Kidney epithelial cell (primary cell): Measurements from ENCODE around the gene UBE2E1. TPM values are rescaled to one million over a fixed set of nuclear protein-coding genes. Genes with fewer than 3 reads are reported as not detected.

Experiments used
- DNase-seq: peaks from one replicate; pipeline ENCODE4 v3.0.0-alpha.2; 2010; ENCODE audit warnings: low read depth
- H3K27me3 ChIP-seq: 2 replicates; pipeline ENCODE4 v1.6.0; 2011; ENCODE audit warnings: low read length; ENCODE audit not compliant: control insufficient read depth, insufficient read depth
- H3K36me3 ChIP-seq: 2 replicates; pipeline ENCODE4 v1.5.1; 2011; ENCODE audit warnings: low read length; ENCODE audit not compliant: control insufficient read depth, insufficient read depth
- H3K4me3 ChIP-seq: 2 replicates; pipeline ENCODE4 v1.5.1; 2011; ENCODE audit warnings: low read depth, mild to moderate bottlenecking, control low read depth, low read length
- CTCF ChIP-seq: IDR thresholded peaks from 2 replicates; pipeline ENCODE4 v1.5.1; 2011; ENCODE audit warnings: mild to moderate bottlenecking, moderate library complexity, low read length, control low read depth, inconsistent platforms; ENCODE audit not compliant: insufficient read depth, poor library complexity, severe bottlenecking
- total RNA-seq: library from RNA; depleted of rRNA; stranded (reverse); fragments of >200 nt; gene quantifications from 2 replicates; pipeline ENCODE4 v1.2.3, GENCODE V29; 2015

The UBE2E1 gene
- total RNA-seq, 1 donor from 2014 or later, result 68.4 TPM

DNA sequence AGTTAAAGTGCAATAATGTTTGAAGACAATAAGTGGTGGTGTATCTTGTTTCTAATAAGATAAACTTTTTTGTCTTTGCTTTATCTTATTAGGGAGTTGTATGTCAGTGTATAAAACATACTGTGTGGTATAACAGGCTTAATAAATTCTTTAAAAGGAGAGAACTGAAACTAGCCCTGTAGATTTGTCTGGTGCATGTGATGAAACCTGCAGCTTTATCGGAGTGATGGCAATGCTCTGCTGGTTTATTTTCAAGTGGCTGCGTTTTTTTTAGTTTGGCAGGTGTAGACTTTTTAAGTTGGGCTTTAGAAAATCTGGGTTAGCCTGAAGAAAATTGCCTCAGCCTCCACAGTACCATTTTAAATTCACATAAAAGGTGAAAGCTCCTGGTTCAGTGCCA, 113.9 kb downstream of the UBE2E1 start:
- no peaks in the 10 kb centered on the region for H3K36me3 ChIP-seq
- TF ChIP-seq CTCF, result no peak
- H3K4me3 ChIP-seq, result no peak overlapping the region
- DNase-seq, result no peak
- H3K27me3 ChIP-seq, result no peaks in the 10 kb centered on the region

- Histone ChIP-seq H3K4me3 (no peak overlapping the region), H3K27me3 (no peaks in the 10 kb centered on the region), H3K36me3 (no peaks in the 10 kb centered on the region)
- no peak for TF ChIP-seq CTCF
- no peak for DNase-seq
Observed at GRCh38 chr3:23920151-23920655, 114.4 kb downstream of the UBE2E1 start.

GRCh38 chr3:23921052-23921511, 115.3 kb downstream of the UBE2E1 start:
- no peak overlapping the region for H3K4me3 ChIP-seq
- H3K36me3 ChIP-seq, result no peaks in the 10 kb centered on the region
- H3K27me3 ChIP-seq, result no peaks in the 10 kb centered on the region
- DNase-seq, result no peak
- TF ChIP-seq CTCF, result no peak

DNA sequence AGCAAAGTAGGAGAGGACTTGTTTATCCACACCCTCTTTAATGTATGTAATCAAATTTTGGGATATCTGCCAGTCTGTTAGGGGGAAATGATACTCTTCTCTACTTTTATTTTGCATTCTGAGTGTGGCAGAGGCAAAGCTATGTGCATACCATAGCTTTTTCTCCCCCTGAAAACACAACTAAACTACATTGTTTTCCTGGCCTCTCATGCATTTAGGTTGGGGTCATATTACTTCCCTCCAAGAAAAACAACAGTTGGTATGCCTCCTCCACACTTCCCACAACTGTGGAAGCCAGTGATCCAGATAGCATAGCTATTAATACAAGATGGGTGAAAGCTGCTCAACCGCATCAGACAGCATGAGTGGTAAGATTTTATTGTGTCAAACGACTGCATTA, 118.0 kb downstream of the UBE2E1 start:
- no peak for TF ChIP-seq CTCF
- peak; percentile 82 for DNase-seq
- H3K27me3 ChIP-seq, result no peaks in the 10 kb centered on the region
- H3K36me3 ChIP-seq, result no peaks in the 10 kb centered on the region
- H3K4me3 ChIP-seq, result no peak overlapping the region

- no peak for DNase-seq
- Histone ChIP-seq H3K36me3 (no peaks in the 10 kb centered on the region), H3K4me3 (no peak overlapping the region), H3K27me3 (no peaks in the 10 kb centered on the region)
- no peak for TF ChIP-seq CTCF
Observed at GRCh38 chr3:23926246-23926645, 120.5 kb downstream of the UBE2E1 start.

DNA sequence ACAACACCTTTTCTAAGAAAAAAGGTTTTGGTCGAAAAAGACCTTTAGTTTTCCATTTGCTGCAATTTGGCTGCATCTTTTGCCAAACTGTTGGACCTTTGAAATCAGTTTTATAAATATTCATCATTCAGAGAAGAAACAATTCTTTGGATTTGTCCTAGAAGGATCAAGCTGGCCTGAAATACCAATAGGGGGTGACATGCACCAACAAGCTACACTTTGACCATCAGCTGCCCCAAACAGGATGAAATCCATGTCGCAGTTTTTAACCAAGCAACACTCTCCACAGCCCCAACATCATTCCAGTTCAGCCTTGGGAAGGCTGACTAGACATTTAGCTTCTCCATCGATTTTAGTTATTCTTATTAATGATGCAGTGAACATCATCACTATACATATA, 121.0 kb downstream of the UBE2E1 start:
- Histone ChIP-seq H3K36me3 (no peaks in the 10 kb centered on the region), H3K27me3 (no peaks in the 10 kb centered on the region), H3K4me3 (no peak overlapping the region)
- no peak for DNase-seq
- TF ChIP-seq CTCF, result no peak
